ENCODE results near the gene AQR.

Gene AQR

DNA sequence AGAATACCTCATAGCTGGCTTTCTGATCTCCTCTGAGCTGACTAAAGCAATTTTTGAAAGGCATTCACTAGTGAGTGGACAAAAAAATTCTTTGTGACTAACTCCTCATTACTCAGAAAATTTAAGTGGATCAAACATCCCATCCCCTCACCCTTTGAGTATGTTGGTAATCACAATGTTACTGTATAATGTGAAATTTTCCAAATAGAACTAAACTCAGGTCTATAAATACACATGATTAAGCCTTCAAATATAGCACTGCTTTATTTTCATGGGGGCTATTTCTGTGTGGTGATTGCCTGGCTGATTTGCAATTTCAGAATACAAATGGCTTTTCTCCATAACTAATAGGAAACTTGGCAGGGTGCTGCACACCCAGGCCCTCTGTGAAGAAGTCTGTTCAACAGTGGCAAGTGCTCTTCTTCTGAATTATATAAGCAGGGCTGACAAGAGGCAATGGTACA lies 128.2 kb downstream of the AQR start:
- no peak for TF ChIP-seq ZNF8 (CRISPR knock-in tag; IDR thresholded peaks at IDR 0.05)
- TF ChIP-seq TCF4 (CRISPR knock-in tag; IDR thresholded peaks at IDR 0.05; ENCODE audit: borderline replicate concordance): no peak
- no peak for TF ChIP-seq BACH2 (CRISPR knock-in tag; IDR thresholded peaks at IDR 0.05; ENCODE audit: borderline replicate concordance)
- no peak for TF ChIP-seq OSR1 (CRISPR knock-in tag; IDR thresholded peaks at IDR 0.05)
- TF ChIP-seq, protein P1, sequence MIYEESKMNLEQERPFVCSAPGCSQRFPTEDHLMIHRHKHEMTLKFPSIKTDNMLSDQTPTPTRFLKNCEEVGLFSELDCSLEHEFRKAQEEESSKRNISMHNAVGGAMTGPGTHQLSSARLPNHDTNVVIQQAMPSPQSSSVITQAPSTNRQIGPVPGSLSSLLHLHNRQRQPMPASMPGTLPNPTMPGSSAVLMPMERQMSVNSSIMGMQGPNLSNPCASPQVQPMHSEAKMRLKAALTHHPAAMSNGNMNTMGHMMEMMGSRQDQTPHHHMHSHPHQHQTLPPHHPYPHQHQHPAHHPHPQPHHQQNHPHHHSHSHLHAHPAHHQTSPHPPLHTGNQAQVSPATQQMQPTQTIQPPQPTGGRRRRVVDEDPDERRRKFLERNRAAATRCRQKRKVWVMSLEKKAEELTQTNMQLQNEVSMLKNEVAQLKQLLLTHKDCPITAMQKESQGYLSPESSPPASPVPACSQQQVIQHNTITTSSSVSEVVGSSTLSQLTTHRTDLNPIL (CRISPR knock-in tag; IDR thresholded peaks at IDR 0.05; ENCODE audit: low read depth): no peak
- TF ChIP-seq PPARA (CRISPR knock-in tag; IDR thresholded peaks at IDR 0.05; ENCODE audit: borderline replicate concordance): no peak
- TF ChIP-seq, protein P2, sequence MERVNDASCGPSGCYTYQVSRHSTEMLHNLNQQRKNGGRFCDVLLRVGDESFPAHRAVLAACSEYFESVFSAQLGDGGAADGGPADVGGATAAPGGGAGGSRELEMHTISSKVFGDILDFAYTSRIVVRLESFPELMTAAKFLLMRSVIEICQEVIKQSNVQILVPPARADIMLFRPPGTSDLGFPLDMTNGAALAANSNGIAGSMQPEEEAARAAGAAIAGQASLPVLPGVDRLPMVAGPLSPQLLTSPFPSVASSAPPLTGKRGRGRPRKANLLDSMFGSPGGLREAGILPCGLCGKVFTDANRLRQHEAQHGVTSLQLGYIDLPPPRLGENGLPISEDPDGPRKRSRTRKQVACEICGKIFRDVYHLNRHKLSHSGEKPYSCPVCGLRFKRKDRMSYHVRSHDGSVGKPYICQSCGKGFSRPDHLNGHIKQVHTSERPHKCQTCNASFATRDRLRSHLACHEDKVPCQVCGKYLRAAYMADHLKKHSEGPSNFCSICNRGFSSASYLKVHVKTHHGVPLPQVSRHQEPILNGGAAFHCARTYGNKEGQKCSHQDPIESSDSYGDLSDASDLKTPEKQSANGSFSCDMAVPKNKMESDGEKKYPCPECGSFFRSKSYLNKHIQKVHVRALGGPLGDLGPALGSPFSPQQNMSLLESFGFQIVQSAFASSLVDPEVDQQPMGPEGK (CRISPR knock-in tag; IDR thresholded peaks at IDR 0.05; ENCODE audit: borderline replicate concordance): no peak
- no peak for TF ChIP-seq ZFP30 (CRISPR knock-in tag; IDR thresholded peaks at IDR 0.05)
- TF ChIP-seq, protein P3, sequence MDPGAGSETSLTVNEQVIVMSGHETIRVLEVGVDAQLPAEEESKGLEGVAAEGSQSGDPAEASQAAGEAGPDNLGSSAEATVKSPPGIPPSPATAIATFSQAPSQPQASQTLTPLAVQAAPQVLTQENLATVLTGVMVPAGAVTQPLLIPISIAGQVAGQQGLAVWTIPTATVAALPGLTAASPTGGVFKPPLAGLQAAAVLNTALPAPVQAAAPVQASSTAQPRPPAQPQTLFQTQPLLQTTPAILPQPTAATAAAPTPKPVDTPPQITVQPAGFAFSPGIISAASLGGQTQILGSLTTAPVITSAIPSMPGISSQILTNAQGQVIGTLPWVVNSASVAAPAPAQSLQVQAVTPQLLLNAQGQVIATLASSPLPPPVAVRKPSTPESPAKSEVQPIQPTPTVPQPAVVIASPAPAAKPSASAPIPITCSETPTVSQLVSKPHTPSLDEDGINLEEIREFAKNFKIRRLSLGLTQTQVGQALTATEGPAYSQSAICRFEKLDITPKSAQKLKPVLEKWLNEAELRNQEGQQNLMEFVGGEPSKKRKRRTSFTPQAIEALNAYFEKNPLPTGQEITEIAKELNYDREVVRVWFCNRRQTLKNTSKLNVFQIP (CRISPR knock-in tag; IDR thresholded peaks at IDR 0.05; ENCODE audit: borderline replicate concordance, low read depth): no peak
- TF ChIP-seq TOX (CRISPR knock-in tag; IDR thresholded peaks at IDR 0.05; ENCODE audit: borderline replicate concordance): no peak
- TF ChIP-seq ARNTL (CRISPR knock-in tag; IDR thresholded peaks at IDR 0.05; ENCODE audit: borderline replicate concordance, low read depth): no peak
- no peak for TF ChIP-seq ESRRG (CRISPR knock-in tag; IDR thresholded peaks at IDR 0.05)
- TF ChIP-seq ZC3H10 (CRISPR knock-in tag; IDR thresholded peaks at IDR 0.05): no peak
- TF ChIP-seq, protein P4, sequence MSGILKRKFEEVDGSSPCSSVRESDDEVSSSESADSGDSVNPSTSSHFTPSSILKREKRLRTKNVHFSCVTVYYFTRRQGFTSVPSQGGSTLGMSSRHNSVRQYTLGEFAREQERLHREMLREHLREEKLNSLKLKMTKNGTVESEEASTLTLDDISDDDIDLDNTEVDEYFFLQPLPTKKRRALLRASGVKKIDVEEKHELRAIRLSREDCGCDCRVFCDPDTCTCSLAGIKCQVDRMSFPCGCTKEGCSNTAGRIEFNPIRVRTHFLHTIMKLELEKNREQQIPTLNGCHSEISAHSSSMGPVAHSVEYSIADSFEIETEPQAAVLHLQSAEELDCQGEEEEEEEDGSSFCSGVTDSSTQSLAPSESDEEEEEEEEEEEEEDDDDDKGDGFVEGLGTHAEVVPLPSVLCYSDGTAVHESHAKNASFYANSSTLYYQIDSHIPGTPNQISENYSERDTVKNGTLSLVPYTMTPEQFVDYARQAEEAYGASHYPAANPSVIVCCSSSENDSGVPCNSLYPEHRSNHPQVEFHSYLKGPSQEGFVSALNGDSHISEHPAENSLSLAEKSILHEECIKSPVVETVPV (CRISPR knock-in tag; IDR thresholded peaks at IDR 0.05): no peak
- TF ChIP-seq ZNF565 (CRISPR knock-in tag; conservative IDR thresholded peaks at IDR 0.05; ENCODE audit: low read depth): no peak
- TF ChIP-seq GLIS3 (CRISPR knock-in tag; IDR thresholded peaks at IDR 0.05): no peak
- TF ChIP-seq RARB (CRISPR knock-in tag; IDR thresholded peaks at IDR 0.05): no peak
- ATAC-seq: no peak; the same call in 2 of the 3 replicates

DNA sequence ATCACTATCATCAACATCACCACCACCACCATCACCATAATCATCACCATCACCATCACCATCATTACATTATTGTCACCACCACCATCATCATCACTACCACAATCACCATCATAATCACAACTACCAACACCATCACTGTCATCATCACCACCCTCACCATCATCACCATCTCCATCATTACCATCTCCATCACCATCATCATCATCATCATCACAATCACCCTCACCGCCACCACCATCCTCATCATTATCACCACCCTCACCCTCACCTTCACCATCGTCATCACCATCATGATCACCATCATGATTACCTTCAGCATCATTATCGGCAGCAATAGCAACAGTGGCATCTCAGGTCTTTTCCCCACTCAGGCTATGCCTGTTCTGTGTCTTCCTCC lies 131.3 kb downstream of the AQR start:
- ATAC-seq: no peak
- TF ChIP-seq ZNF565 (CRISPR knock-in tag; conservative IDR thresholded peaks at IDR 0.05; ENCODE audit: low read depth) (no peak), TCF4 (CRISPR knock-in tag; IDR thresholded peaks at IDR 0.05; ENCODE audit: borderline replicate concordance) (no peak), ZFP30 (CRISPR knock-in tag; IDR thresholded peaks at IDR 0.05) (no peak), ZC3H10 (CRISPR knock-in tag; IDR thresholded peaks at IDR 0.05) (no peak), ZNF70 (CRISPR knock-in tag; IDR thresholded peaks at IDR 0.05) (no peak), ESRRG (CRISPR knock-in tag; IDR thresholded peaks at IDR 0.05) (no peak), SNAI2 (CRISPR knock-in tag; IDR thresholded peaks at IDR 0.05) (no peak), TOX (CRISPR knock-in tag; IDR thresholded peaks at IDR 0.05; ENCODE audit: borderline replicate concordance) (no peak), PPARA (CRISPR knock-in tag; IDR thresholded peaks at IDR 0.05; ENCODE audit: borderline replicate concordance) (no peak), BACH2 (CRISPR knock-in tag; IDR thresholded peaks at IDR 0.05; ENCODE audit: borderline replicate concordance) (no peak)
- TF ChIP-seq, protein P5, sequence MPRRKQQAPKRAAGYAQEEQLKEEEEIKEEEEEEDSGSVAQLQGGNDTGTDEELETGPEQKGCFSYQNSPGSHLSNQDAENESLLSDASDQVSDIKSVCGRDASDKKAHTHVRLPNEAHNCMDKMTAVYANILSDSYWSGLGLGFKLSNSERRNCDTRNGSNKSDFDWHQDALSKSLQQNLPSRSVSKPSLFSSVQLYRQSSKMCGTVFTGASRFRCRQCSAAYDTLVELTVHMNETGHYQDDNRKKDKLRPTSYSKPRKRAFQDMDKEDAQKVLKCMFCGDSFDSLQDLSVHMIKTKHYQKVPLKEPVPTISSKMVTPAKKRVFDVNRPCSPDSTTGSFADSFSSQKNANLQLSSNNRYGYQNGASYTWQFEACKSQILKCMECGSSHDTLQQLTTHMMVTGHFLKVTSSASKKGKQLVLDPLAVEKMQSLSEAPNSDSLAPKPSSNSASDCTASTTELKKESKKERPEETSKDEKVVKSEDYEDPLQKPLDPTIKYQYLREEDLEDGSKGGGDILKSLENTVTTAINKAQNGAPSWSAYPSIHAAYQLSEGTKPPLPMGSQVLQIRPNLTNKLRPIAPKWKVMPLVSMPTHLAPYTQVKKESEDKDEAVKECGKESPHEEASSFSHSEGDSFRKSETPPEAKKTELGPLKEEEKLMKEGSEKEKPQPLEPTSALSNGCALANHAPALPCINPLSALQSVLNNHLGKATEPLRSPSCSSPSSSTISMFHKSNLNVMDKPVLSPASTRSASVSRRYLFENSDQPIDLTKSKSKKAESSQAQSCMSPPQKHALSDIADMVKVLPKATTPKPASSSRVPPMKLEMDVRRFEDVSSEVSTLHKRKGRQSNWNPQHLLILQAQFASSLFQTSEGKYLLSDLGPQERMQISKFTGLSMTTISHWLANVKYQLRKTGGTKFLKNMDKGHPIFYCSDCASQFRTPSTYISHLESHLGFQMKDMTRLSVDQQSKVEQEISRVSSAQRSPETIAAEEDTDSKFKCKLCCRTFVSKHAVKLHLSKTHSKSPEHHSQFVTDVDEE (CRISPR knock-in tag; IDR thresholded peaks at IDR 0.05): no peak
- TF ChIP-seq, protein P4 (CRISPR knock-in tag; IDR thresholded peaks at IDR 0.05): no peak
- TF ChIP-seq, protein P1 (CRISPR knock-in tag; IDR thresholded peaks at IDR 0.05; ENCODE audit: low read depth): no peak
